HepG2 (cell line): ENCODE measurements around the gene DDAH2. TPM values are rescaled to one million over a fixed set of nuclear protein-coding genes. Genes with fewer than 3 reads are reported as not detected.
A peak's percentile ranks its signal among the peaks of the same experiment; 100 is the strongest.

Source experiments
- FOXA3 ChIP-seq: IDR thresholded peaks from 2 replicates; pipeline ENCODE4 v1.6.1; 2016; ENCODE audit warnings: missing genetic modification reagents, missing compliant biosample characterization
- HMG20A ChIP-seq: IDR thresholded peaks from 2 replicates; pipeline ENCODE4 v1.6.1; 2016; ENCODE audit warnings: borderline replicate concordance
- LCORL ChIP-seq, 2 experiments: fragments of 450-650 bp in 1 of 2; sonication (generic) in 1 of 2; formaldehyde crosslinking in 1 of 2; IDR thresholded peaks; 2 replicates each; pipeline versions ENCODE4 v1.5.0 to v1.6.1; 2017 to 2020; ENCODE audit warnings: antibody characterized with exemption in 1 of 2, missing genetic modification reagents in 1 of 2
- POGZ ChIP-seq: sonication (generic); formaldehyde crosslinking; IDR thresholded peaks from 2 replicates; pipeline ENCODE4 v1.4.0; 2020; ENCODE audit warnings: mild to moderate bottlenecking, missing genetic modification reagents
- TFDP1 ChIP-seq: IDR thresholded peaks from 2 replicates; pipeline ENCODE4 v1.6.1; 2016; ENCODE audit warnings: missing compliant biosample characterization, missing genetic modification reagents, borderline replicate concordance
- WIZ ChIP-seq: sonication (generic); formaldehyde crosslinking; IDR thresholded peaks from 2 replicates; pipeline ENCODE4 v1.5.1; 2020; ENCODE audit warnings: mild to moderate bottlenecking, missing genetic modification reagents
- ZBTB7A ChIP-seq: sonication (generic); formaldehyde crosslinking; IDR thresholded peaks from 2 replicates; pipeline ENCODE4 v1.8.0; 2022; ENCODE audit warnings: mild to moderate bottlenecking, missing genetic modification reagents
- ZFP37 ChIP-seq: sonication (generic); formaldehyde crosslinking; IDR thresholded peaks from 2 replicates; pipeline ENCODE4 v1.4.0; 2020; ENCODE audit warnings: missing genetic modification reagents, borderline replicate concordance
- ZNF34 ChIP-seq: sonication (generic); formaldehyde crosslinking; IDR thresholded peaks from 2 replicates; pipeline ENCODE4 v1.4.0; 2020; ENCODE audit warnings: mild to moderate bottlenecking, missing genetic modification reagents, borderline replicate concordance
- ZNF510 ChIP-seq: sonication (generic); formaldehyde crosslinking; IDR thresholded peaks from 2 replicates; pipeline ENCODE4 v1.4.0; 2020; ENCODE audit warnings: low read depth, mild to moderate bottlenecking, missing genetic modification reagents
- ZNF768 ChIP-seq: sonication (generic); formaldehyde crosslinking; IDR thresholded peaks from 2 replicates; pipeline ENCODE4 v1.4.0; 2020; ENCODE audit warnings: missing genetic modification reagents
- polyA plus RNA-seq, 8 experiments: library from polyadenylated mRNA; depleted of rRNA in 3 of 8; stranded (reverse) in 7 of 8; unstranded in 1 of 8; fragments of >200 nt; fragmentation: Illumina TruSeq in 4 of 8; extraction: Trizol in 4 of 8; gene quantifications; 2 replicates each; pipeline versions ENCODE4 v1.2.1 to v1.2.3, GENCODE V29; 2011 to 2016; ENCODE audit warnings: low read depth in 4 of 8, missing spikeins in 1 of 8, mixed read lengths in 1 of 8; ENCODE audit not compliant: insufficient read depth in 1 of 8
- total RNA-seq, 5 experiments: library from RNA; depleted of rRNA; stranded (reverse); fragments of >200 nt; fragmentation: Illumina TruSeq; extraction: Trizol; gene quantifications; 2 replicates each; pipeline ENCODE4 v1.2.3, GENCODE V29; 2016; ENCODE audit warnings: low read depth in 1 of 5
- TF ChIP-seq, protein P1 (sequence below): sonication (generic); formaldehyde crosslinking; IDR thresholded peaks from one replicate; pipeline ENCODE4 v1.5.1; 2020; ENCODE audit warnings: mild to moderate bottlenecking, missing genetic modification reagents; ENCODE audit errors: not compliant biosample characterization
- TF ChIP-seq, protein P2 (sequence below): sonication (generic); formaldehyde crosslinking; IDR thresholded peaks from 2 replicates; pipeline ENCODE4 v1.4.0; 2020; ENCODE audit warnings: mild to moderate bottlenecking, missing genetic modification reagents, borderline replicate concordance

DDAH2 gene
- total and polyA plus RNA-seq, 2 of the 13 experiments (the other 11 are each of a cell fraction or from before 2014, with no cell fraction given), result 16.4 to 21.1 TPM

GRCh38 chr6:31737315-31737990 is 8.4 kb upstream of the DDAH2 start (continued):
- TF ChIP-seq, protein P1, sequence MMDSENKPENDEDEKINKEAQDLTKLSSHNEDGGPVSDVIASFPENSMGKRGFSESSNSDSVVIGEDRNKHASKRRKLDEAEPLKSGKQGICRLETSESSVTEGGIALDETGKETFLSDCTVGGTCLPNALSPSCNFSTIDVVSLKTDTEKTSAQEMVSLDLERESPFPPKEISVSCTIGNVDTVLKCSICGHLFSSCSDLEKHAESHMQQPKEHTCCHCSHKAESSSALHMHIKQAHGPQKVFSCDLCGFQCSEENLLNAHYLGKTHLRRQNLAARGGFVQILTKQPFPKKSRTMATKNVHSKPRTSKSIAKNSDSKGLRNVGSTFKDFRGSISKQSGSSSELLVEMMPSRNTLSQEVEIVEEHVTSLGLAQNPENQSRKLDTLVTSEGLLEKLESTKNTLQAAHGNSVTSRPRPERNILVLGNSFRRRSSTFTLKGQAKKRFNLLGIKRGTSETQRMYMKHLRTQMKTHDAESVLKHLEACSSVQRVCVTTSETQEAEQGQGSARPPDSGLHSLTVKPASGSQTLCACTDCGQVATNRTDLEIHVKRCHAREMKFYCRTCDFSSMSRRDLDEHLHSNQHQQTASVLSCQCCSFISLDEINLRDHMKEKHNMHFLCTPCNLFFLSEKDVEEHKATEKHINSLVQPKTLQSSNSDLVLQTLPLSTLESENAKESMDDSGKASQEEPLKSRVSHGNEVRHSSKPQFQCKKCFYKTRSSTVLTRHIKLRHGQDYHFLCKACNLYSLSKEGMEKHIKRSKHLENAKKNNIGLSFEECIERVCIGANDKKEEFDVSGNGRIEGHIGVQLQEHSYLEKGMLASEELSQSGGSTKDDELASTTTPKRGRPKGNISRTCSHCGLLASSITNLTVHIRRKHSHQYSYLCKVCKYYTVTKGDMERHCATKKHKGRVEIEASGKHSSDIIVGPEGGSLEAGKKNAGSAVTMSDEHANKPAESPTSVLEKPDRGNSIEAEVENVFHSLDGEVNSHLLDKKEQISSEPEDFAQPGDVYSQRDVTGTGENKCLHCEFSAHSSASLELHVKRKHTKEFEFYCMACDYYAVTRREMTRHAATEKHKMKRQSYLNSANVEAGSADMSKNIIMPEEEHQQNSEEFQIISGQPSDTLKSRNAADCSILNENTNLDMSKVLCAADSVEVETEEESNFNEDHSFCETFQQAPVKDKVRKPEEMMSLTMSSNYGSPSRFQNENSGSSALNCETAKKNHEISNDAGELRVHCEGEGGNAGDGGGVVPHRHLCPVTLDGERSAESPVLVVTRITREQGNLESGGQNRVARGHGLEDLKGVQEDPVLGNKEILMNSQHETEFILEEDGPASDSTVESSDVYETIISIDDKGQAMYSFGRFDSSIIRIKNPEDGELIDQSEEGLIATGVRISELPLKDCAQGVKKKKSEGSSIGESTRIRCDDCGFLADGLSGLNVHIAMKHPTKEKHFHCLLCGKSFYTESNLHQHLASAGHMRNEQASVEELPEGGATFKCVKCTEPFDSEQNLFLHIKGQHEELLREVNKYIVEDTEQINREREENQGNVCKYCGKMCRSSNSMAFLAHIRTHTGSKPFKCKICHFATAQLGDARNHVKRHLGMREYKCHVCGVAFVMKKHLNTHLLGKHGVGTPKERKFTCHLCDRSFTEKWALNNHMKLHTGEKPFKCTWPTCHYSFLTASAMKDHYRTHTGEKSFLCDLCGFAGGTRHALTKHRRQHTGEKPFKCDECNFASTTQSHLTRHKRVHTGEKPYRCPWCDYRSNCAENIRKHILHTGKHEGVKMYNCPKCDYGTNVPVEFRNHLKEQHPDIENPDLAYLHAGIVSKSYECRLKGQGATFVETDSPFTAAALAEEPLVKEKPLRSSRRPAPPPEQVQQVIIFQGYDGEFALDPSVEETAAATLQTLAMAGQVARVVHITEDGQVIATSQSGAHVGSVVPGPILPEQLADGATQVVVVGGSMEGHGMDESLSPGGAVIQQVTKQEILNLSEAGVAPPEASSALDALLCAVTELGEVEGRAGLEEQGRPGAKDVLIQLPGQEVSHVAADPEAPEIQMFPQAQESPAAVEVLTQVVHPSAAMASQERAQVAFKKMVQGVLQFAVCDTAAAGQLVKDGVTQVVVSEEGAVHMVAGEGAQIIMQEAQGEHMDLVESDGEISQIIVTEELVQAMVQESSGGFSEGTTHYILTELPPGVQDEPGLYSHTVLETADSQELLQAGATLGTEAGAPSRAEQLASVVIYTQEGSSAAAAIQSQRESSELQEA, result no peak
- peak; percentile 49; the same call in 1 of the 2 replicates for TF ChIP-seq HMG20A (CRISPR knock-in tag)
- no peak; the same call in 1 of the 2 replicates for TF ChIP-seq ZBTB7A (CRISPR knock-in tag)
- TF ChIP-seq WIZ (CRISPR knock-in tag), result no peak
- TF ChIP-seq ZNF510 (CRISPR knock-in tag), result no peak
- TF ChIP-seq LCORL (IDR thresholded peaks at IDR 0.05), result no peak
- peak; percentile 71; the same call in 1 of the 2 replicates for TF ChIP-seq LCORL (CRISPR knock-in tag; IDR thresholded peaks at IDR 0.05)
- TF ChIP-seq ZFP37 (CRISPR knock-in tag), result peak; percentile 66
- no peak for TF ChIP-seq POGZ (CRISPR knock-in tag)
- TF ChIP-seq, protein P2, sequence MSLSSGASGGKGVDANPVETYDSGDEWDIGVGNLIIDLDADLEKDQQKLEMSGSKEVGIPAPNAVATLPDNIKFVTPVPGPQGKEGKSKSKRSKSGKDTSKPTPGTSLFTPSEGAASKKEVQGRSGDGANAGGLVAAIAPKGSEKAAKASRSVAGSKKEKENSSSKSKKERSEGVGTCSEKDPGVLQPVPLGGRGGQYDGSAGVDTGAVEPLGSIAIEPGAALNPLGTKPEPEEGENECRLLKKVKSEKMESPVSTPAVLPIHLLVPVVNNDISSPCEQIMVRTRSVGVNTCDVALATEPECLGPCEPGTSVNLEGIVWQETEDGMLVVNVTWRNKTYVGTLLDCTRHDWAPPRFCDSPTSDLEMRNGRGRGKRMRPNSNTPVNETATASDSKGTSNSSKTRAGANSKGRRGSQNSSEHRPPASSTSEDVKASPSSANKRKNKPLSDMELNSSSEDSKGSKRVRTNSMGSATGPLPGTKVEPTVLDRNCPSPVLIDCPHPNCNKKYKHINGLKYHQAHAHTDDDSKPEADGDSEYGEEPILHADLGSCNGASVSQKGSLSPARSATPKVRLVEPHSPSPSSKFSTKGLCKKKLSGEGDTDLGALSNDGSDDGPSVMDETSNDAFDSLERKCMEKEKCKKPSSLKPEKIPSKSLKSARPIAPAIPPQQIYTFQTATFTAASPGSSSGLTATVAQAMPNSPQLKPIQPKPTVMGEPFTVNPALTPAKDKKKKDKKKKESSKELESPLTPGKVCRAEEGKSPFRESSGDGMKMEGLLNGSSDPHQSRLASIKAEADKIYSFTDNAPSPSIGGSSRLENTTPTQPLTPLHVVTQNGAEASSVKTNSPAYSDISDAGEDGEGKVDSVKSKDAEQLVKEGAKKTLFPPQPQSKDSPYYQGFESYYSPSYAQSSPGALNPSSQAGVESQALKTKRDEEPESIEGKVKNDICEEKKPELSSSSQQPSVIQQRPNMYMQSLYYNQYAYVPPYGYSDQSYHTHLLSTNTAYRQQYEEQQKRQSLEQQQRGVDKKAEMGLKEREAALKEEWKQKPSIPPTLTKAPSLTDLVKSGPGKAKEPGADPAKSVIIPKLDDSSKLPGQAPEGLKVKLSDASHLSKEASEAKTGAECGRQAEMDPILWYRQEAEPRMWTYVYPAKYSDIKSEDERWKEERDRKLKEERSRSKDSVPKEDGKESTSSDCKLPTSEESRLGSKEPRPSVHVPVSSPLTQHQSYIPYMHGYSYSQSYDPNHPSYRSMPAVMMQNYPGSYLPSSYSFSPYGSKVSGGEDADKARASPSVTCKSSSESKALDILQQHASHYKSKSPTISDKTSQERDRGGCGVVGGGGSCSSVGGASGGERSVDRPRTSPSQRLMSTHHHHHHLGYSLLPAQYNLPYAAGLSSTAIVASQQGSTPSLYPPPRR, result peak; percentile 96
- peak; percentile 80 for TF ChIP-seq FOXA3 (CRISPR knock-in tag)
- TF ChIP-seq ZNF768 (CRISPR knock-in tag), result no peak
- TF ChIP-seq ZNF34 (CRISPR knock-in tag), result no peak
- peak; percentile 42; the same call in 1 of the 2 replicates for TF ChIP-seq TFDP1
